Suprapubic skin (tissue), 4 donors: ENCODE data around the gene GFOD1. TPM values are rescaled to one million over a fixed set of nuclear protein-coding genes. Genes with fewer than 3 reads are reported as not detected.
A peak's percentile ranks its signal among the peaks of the same experiment; 100 is the strongest.

Experiments used
- DNase-seq, 2 donors: peaks; one replicate each; pipeline ENCODE4 v3.0.0-alpha.2; 2019; ENCODE audit warnings: low spot score in 2 of 2
- H3K27ac ChIP-seq: fragments of 200-600 bp; sonication (generic); one replicate; pipeline ENCODE4 v1.5.1; 2019
- H3K27me3 ChIP-seq: fragments of 200-600 bp; sonication (generic); one replicate; pipeline ENCODE4 v1.5.1; 2019
- H3K36me3 ChIP-seq: fragments of 200-600 bp; sonication (generic); one replicate; pipeline ENCODE4 v1.5.1; 2019
- H3K4me1 ChIP-seq: fragments of 200-600 bp; sonication (generic); one replicate; pipeline ENCODE4 v1.5.1; 2019
- H3K4me3 ChIP-seq: fragments of 200-600 bp; sonication (generic); one replicate; pipeline ENCODE4 v1.5.1; 2019; ENCODE audit warnings: mild to moderate bottlenecking
- H3K9me3 ChIP-seq: fragments of 200-600 bp; sonication (generic); one replicate; pipeline ENCODE4 v1.5.1; 2019
- EP300 ChIP-seq: sonication (generic); formaldehyde crosslinking; IDR thresholded peaks from one replicate; pipeline ENCODE4 v1.6.1; 2017; ENCODE audit warnings: antibody characterized with exemption
- POLR2A ChIP-seq, 2 donors: fragments of 450-650 bp; IDR thresholded peaks; one replicate each; pipeline ENCODE4 v1.6.1; 2017; ENCODE audit warnings: antibody characterized with exemption in 2 of 2, mild to moderate bottlenecking in 2 of 2, moderate library complexity in 2 of 2
- POLR2AphosphoS5 ChIP-seq, 3 donors: sonication (generic); formaldehyde crosslinking; IDR thresholded peaks; one replicate each; pipeline ENCODE4 v1.6.1; 2017; ENCODE audit warnings: antibody characterized with exemption in 3 of 3
- WGBS: methylation state at CpG from one replicate; pipeline ENCODE4 v1.1.5; 2018; 5-methylcytosine and 5-hydroxymethylcytosine counted together
- total RNA-seq, 4 donors: library from RNA; depleted of rRNA; stranded (reverse); fragments of >200 nt; gene quantifications; one replicate each; pipeline ENCODE4 v1.1.0, GENCODE V29; 2016
- TF ChIP-seq, protein P1 (sequence below), 2 donors: fragments of 200-600 bp in 1 of 2; fragments of 450-650 bp in 1 of 2; sonication (generic) in 1 of 2; IDR thresholded peaks; one replicate each; pipeline ENCODE4 v1.5.1; 2016 to 2019; ENCODE audit warnings: antibody characterized with exemption in 2 of 2, mild to moderate bottlenecking in 1 of 2, moderate library complexity in 1 of 2

Gene GFOD1
- total RNA-seq, 4 donors from 2014 or later = 7.5 to 15.2 (median 13.7) TPM

GRCh38 chr6:13419422-13420195, 67.8 kb downstream of the GFOD1 start:
- no peak overlapping the region for H3K4me3 ChIP-seq
- DNase-seq = no peak
- TF ChIP-seq POLR2AphosphoS5 (IDR thresholded peaks at IDR 0.05) (no peak), POLR2A (IDR thresholded peaks at IDR 0.05) (no peak), EP300 (no peak)
- TF ChIP-seq, protein P1, sequence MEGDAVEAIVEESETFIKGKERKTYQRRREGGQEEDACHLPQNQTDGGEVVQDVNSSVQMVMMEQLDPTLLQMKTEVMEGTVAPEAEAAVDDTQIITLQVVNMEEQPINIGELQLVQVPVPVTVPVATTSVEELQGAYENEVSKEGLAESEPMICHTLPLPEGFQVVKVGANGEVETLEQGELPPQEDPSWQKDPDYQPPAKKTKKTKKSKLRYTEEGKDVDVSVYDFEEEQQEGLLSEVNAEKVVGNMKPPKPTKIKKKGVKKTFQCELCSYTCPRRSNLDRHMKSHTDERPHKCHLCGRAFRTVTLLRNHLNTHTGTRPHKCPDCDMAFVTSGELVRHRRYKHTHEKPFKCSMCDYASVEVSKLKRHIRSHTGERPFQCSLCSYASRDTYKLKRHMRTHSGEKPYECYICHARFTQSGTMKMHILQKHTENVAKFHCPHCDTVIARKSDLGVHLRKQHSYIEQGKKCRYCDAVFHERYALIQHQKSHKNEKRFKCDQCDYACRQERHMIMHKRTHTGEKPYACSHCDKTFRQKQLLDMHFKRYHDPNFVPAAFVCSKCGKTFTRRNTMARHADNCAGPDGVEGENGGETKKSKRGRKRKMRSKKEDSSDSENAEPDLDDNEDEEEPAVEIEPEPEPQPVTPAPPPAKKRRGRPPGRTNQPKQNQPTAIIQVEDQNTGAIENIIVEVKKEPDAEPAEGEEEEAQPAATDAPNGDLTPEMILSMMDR (IDR thresholded peaks at IDR 0.05) = no peak
- no peaks in the 10 kb centered on the region for H3K9me3 ChIP-seq
- H3K4me1 ChIP-seq = peaks cover 15% of the 10 kb centered on the region
- 81% methylated on average over 25 of the region's 26 CpGs for WGBS
- no peaks in the 10 kb centered on the region for H3K36me3 ChIP-seq
- H3K27me3 ChIP-seq = no peaks in the 10 kb centered on the region
- H3K27ac ChIP-seq = no peak overlapping the region

GRCh38 chr6:13418844-13419243, 68.6 kb downstream of the GFOD1 start:
- WGBS = 80% methylated on average over 5 of the region's 5 CpGs
- Histone ChIP-seq H3K9me3 (no peaks in the 10 kb centered on the region), H3K27me3 (no peaks in the 10 kb centered on the region), H3K27ac (no peak overlapping the region), H3K4me1 (peaks cover 19% of the 10 kb centered on the region), H3K36me3 (no peaks in the 10 kb centered on the region), H3K4me3 (no peak overlapping the region)
- no peak for DNase-seq
- TF ChIP-seq POLR2AphosphoS5 (IDR thresholded peaks at IDR 0.05) (no peak), POLR2A (IDR thresholded peaks at IDR 0.05) (no peak), EP300 (no peak)
- TF ChIP-seq, protein P1 (IDR thresholded peaks at IDR 0.05) = no peak

- Histone ChIP-seq H3K27ac (no peak overlapping the region), H3K27me3 (no peaks in the 10 kb centered on the region), H3K36me3 (no peaks in the 10 kb centered on the region), H3K4me3 (no peak overlapping the region), H3K9me3 (no peaks in the 10 kb centered on the region), H3K4me1 (peaks cover 24% of the 10 kb centered on the region)
- no peak for DNase-seq
- WGBS = 94% methylated on average over 2 of the region's 2 CpGs
- TF ChIP-seq, protein P1 (IDR thresholded peaks at IDR 0.05) = no peak
- TF ChIP-seq POLR2AphosphoS5 (IDR thresholded peaks at IDR 0.05) (no peak), POLR2A (IDR thresholded peaks at IDR 0.05) (no peak), EP300 (no peak)
Measured at GRCh38 chr6:13417954-13418353, 69.4 kb downstream of the GFOD1 start.

- H3K9me3 ChIP-seq = no peaks in the 10 kb centered on the region
- TF ChIP-seq POLR2A (IDR thresholded peaks at IDR 0.05) = no peak
- TF ChIP-seq POLR2AphosphoS5 (IDR thresholded peaks at IDR 0.05) = no peak
- TF ChIP-seq, protein P1 (IDR thresholded peaks at IDR 0.05) = no peak
- no peak for TF ChIP-seq EP300
- no peak overlapping the region for H3K27ac ChIP-seq
- DNase-seq = no peak
- H3K4me1 ChIP-seq = peaks cover 28% of the 10 kb centered on the region
- H3K4me3 ChIP-seq = no peak overlapping the region
- no peaks in the 10 kb centered on the region for H3K27me3 ChIP-seq
- 81% methylated on average over 6 of the region's 6 CpGs for WGBS
- no peaks in the 10 kb centered on the region for H3K36me3 ChIP-seq
Measured at GRCh38 chr6:13417431-13417830, 70.0 kb downstream of the GFOD1 start.

DNA sequence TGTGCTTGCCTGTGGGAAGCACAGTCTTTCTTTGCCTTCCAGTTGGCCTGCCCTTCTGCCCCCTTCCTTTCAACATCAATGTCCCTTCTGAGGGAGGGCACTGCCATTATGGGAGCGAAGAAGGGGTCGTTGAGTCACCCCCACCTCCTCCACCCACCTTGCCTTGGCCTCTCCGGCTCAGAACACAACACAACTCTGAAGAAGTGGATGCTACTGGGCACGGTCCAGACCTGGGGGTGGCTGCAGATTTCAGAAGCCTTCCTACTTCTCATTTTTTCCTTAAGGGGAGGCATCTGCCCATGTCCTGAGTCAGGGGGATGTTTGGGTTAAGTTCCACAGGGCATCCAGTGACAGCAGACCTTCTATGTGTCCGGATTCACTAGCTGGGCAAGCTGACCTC, 72.1 kb downstream of the GFOD1 start:
- Histone ChIP-seq H3K27ac (no peak overlapping the region), H3K4me3 (no peak overlapping the region), H3K27me3 (no peaks in the 10 kb centered on the region), H3K36me3 (no peaks in the 10 kb centered on the region), H3K4me1 (peaks cover 20% of the 10 kb centered on the region), H3K9me3 (no peaks in the 10 kb centered on the region)
- TF ChIP-seq POLR2A (IDR thresholded peaks at IDR 0.05) = no peak
- no peak for TF ChIP-seq POLR2AphosphoS5 (IDR thresholded peaks at IDR 0.05)
- TF ChIP-seq, protein P1 (IDR thresholded peaks at IDR 0.05) = no peak
- no peak for TF ChIP-seq EP300
- WGBS = 69% methylated on average over 5 of the region's 5 CpGs
- peak in 1 of 2 donors; percentile 54 for DNase-seq
